K562 (cell line): Measurements from ENCODE around the gene CARS2. TPM values are rescaled to one million over a fixed set of nuclear protein-coding genes. Genes with fewer than 3 reads are reported as not detected.

Experiments
- HCFC1 ChIP-seq: IDR thresholded peaks from 2 replicates; pipeline ENCODE4 v1.6.1; 2012; ENCODE audit warnings: low read depth, low read length, improper control_type of control experiment
- NR4A1 ChIP-seq, 2 experiments: fragments of 250-450 bp in 1 of 2; fragments of 450-650 bp in 1 of 2; sonication (Bioruptor Pico) in 1 of 2; IDR thresholded peaks; 2 replicates each; pipeline versions ENCODE4 v1.4.0 to v1.6.1; 2016 to 2020; ENCODE audit warnings: mild to moderate bottlenecking in 2 of 2, missing compliant biosample characterization in 1 of 2, missing genetic modification characterization in 1 of 2, moderate library complexity in 1 of 2
- PHF20 ChIP-seq: fragments of 450-650 bp; IDR thresholded peaks from 2 replicates; pipeline ENCODE4 v1.6.1; 2018; ENCODE audit not compliant: partially characterized antibody
- SRF ChIP-seq, 2 experiments: fragments of 250-450, 450-650 bp in 1 of 2; sonication (Bioruptor Pico) in 1 of 2; sonication (generic) in 1 of 2; formaldehyde crosslinking; IDR thresholded peaks; 2 replicates each; pipeline versions ENCODE4 v1.5.0 to v1.5.1; 2020 to 2022; ENCODE audit warnings: mild to moderate bottlenecking in 1 of 2, missing genetic modification reagents in 1 of 2
- SRSF9 ChIP-seq: fragments of 200-400 bp; formaldehyde crosslinking; IDR thresholded peaks from 2 replicates; pipeline ENCODE4 v1.6.1; 2017; ENCODE audit warnings: low read depth, low read length, borderline replicate concordance
- TAF7 ChIP-seq: fragments of 450-650 bp; IDR thresholded peaks from 2 replicates; pipeline ENCODE4 v1.6.1; 2016; ENCODE audit warnings: missing genetic modification characterization, missing compliant biosample characterization
- ZHX1 ChIP-seq: fragments of 150-350 bp; conservative IDR thresholded peaks from 2 replicates; pipeline ENCODE4 v1.6.1; 2014; ENCODE audit warnings: low read length
- ZKSCAN3 ChIP-seq: fragments of 250-450 bp; sonication (Bioruptor Pico); IDR thresholded peaks from 2 replicates; pipeline ENCODE4 v1.4.0; 2020
- ZNF518B ChIP-seq: fragments of 250-450 bp; sonication (Bioruptor Pico); IDR thresholded peaks from 2 replicates; pipeline ENCODE4 v1.5.0; 2021; ENCODE audit warnings: mild to moderate bottlenecking, moderate library complexity
- polyA plus RNA-seq, 8 experiments: library from polyadenylated mRNA; depleted of rRNA in 4 of 8; stranded (reverse) in 5 of 8; unstranded in 3 of 8; fragments of >200 nt; fragmentation: Nextera tagmentation in 2 of 8; fragmentation: Illumina TruSeq in 1 of 8; extraction: Ambion mirVana in 2 of 8; extraction: Trizol in 1 of 8; gene quantifications; 2 replicates each; pipeline versions ENCODE4 v1.2.1 to v1.2.3, GENCODE V29; 2011 to 2014; ENCODE audit warnings: inconsistent platforms in 1 of 8, missing spikeins in 1 of 8
- total RNA-seq, 7 experiments: library from RNA; depleted of rRNA in 6 of 7; stranded (reverse); fragments of >200 nt in 6 of 7; fragmentation: Illumina TruSeq in 2 of 7; extraction: Trizol in 2 of 7; gene quantifications; 2 replicates each; pipeline versions ENCODE4 v1.2.1 to v1.2.3, GENCODE V29; 2011 to 2021; ENCODE audit warnings: low replicate concordance in 1 of 7

CARS2 gene
- total and polyA plus RNA-seq, 9 of the 15 experiments (the other 6 are each of a cell fraction or from before 2014, with no cell fraction given), result 1.7 to 37.4 (median 30.5) TPM

GRCh38 chr13:110684388-110685056, 21.4 kb downstream of the CARS2 start (continued):
- TF ChIP-seq ZHX1 (no peak), SRF (CRISPR knock-in tag; IDR thresholded peaks at IDR 0.05) (no peak), ZNF518B (CRISPR knock-in tag) (no peak), PHF20 (no peak), NR4A1 (CRISPR knock-in tag; IDR thresholded peaks at IDR 0.05) (no peak), NR4A1 (tag; IDR thresholded peaks at IDR 0.05) (no peak), TAF7 (tag) (no peak), HCFC1 (no peak), SRSF9 (no peak), ZKSCAN3 (no peak)
